Measurements from ENCODE around the gene DTYMK.

GRCh38 chr2:241632478-241633325 lies 53.9 kb downstream of the DTYMK start:
- no peak for TF ChIP-seq RBBP5 (conservative IDR thresholded peaks at IDR 0.05)
- TF ChIP-seq SPI1 (IDR thresholded peaks at IDR 0.05; ENCODE audit: borderline replicate concordance, insufficient read depth, low read depth, low read length) = no peak
- TF ChIP-seq, protein P1, sequence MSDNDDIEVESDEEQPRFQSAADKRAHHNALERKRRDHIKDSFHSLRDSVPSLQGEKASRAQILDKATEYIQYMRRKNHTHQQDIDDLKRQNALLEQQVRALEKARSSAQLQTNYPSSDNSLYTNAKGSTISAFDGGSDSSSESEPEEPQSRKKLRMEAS (IDR thresholded peaks at IDR 0.05; ENCODE audit: low read depth, low read length) = no peak
- TF ChIP-seq, protein P2, sequence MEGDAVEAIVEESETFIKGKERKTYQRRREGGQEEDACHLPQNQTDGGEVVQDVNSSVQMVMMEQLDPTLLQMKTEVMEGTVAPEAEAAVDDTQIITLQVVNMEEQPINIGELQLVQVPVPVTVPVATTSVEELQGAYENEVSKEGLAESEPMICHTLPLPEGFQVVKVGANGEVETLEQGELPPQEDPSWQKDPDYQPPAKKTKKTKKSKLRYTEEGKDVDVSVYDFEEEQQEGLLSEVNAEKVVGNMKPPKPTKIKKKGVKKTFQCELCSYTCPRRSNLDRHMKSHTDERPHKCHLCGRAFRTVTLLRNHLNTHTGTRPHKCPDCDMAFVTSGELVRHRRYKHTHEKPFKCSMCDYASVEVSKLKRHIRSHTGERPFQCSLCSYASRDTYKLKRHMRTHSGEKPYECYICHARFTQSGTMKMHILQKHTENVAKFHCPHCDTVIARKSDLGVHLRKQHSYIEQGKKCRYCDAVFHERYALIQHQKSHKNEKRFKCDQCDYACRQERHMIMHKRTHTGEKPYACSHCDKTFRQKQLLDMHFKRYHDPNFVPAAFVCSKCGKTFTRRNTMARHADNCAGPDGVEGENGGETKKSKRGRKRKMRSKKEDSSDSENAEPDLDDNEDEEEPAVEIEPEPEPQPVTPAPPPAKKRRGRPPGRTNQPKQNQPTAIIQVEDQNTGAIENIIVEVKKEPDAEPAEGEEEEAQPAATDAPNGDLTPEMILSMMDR (IDR thresholded peaks at IDR 0.05 in 2 of 3, conservative IDR thresholded peaks at IDR 0.05 in 1 of 3; ENCODE audit: control insufficient read depth in 2 of 3, extremely low read depth in 1 of 3, insufficient read depth in 1 of 3, low read depth in 3 of 3, low read length in 3 of 3) = no peak
- no peak for TF ChIP-seq CHD1 (IDR thresholded peaks at IDR 0.05; ENCODE audit: low read depth, low read length)
- no peak for TF ChIP-seq POLR2A (IDR thresholded peaks at IDR 0.05; ENCODE audit: low read depth, low read length)
- no peak for TF ChIP-seq ETV6 (conservative IDR thresholded peaks at IDR 0.05 in 1 of 2, IDR thresholded peaks at IDR 0.05 in 1 of 2; ENCODE audit: borderline replicate concordance in 1 of 2, low read depth in 1 of 2)
- no peak for TF ChIP-seq POLR2AphosphoS2 (IDR thresholded peaks at IDR 0.05; ENCODE audit: low read depth, low read length)
- TF ChIP-seq EZH2 (IDR thresholded peaks at IDR 0.05; ENCODE audit: borderline replicate concordance, control insufficient read depth, low read depth, low read length) = no peak
- TF ChIP-seq MYC (IDR thresholded peaks at IDR 0.05; ENCODE audit: insufficient read depth, insufficient read length, insufficient replicate concordance, low read length, severe bottlenecking) = no peak
- TF ChIP-seq YY1 (IDR thresholded peaks at IDR 0.05; ENCODE audit: low read depth, low read length) = no peak
- TF ChIP-seq, protein P3, sequence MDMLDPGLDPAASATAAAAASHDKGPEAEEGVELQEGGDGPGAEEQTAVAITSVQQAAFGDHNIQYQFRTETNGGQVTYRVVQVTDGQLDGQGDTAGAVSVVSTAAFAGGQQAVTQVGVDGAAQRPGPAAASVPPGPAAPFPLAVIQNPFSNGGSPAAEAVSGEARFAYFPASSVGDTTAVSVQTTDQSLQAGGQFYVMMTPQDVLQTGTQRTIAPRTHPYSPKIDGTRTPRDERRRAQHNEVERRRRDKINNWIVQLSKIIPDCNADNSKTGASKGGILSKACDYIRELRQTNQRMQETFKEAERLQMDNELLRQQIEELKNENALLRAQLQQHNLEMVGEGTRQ (IDR thresholded peaks at IDR 0.05; ENCODE audit: borderline replicate concordance, low read depth, low read length) = no peak
- no peak for TF ChIP-seq EP300 (IDR thresholded peaks at IDR 0.05; ENCODE audit: borderline replicate concordance in 1 of 2, control insufficient read depth in 1 of 2, low read depth in 2 of 2, low read length in 2 of 2)
- no peak for TF ChIP-seq TAF1 (IDR thresholded peaks at IDR 0.05; ENCODE audit: borderline replicate concordance, low read depth, low read length)

Data from GM12878 (cell line).